ENCODE data around the gene SPATA13.

SPATA13 gene

DNA sequence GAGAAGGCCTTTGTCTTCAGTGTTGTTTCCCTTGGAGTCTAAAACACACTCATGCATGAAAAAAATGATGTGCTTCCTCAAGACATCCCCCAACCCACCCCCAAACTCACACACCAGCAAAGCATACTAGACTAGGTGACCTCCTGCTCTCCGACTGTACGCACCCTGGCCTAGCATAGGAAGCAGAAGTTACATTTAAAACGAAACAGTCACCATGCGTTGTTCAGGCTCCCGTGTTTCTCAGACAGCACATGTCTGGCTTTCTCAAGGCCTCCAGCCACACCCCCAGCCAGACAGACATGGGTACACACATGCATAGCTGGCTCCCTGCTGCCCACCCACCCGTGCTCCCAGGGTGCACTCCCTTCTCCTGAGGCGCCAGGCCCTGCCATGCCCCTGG, 120.2 kb downstream of the SPATA13 start:
- Histone ChIP-seq H2AFZ (ENCODE audit: low read depth, low read length, severe bottlenecking) (no peak overlapping the region), H3K4me2 (ENCODE audit: low read depth, low read length, poor library complexity, severe bottlenecking) (no peak overlapping the region)
- TF ChIP-seq CTCF (IDR thresholded peaks at IDR 0.05; ENCODE audit: insufficient read depth, low read length, poor library complexity, severe bottlenecking), result no peak
- TF ChIP-seq EZH2phosphoT487 (conservative IDR thresholded peaks at IDR 0.05; ENCODE audit: low read length), result no peak

DNA sequence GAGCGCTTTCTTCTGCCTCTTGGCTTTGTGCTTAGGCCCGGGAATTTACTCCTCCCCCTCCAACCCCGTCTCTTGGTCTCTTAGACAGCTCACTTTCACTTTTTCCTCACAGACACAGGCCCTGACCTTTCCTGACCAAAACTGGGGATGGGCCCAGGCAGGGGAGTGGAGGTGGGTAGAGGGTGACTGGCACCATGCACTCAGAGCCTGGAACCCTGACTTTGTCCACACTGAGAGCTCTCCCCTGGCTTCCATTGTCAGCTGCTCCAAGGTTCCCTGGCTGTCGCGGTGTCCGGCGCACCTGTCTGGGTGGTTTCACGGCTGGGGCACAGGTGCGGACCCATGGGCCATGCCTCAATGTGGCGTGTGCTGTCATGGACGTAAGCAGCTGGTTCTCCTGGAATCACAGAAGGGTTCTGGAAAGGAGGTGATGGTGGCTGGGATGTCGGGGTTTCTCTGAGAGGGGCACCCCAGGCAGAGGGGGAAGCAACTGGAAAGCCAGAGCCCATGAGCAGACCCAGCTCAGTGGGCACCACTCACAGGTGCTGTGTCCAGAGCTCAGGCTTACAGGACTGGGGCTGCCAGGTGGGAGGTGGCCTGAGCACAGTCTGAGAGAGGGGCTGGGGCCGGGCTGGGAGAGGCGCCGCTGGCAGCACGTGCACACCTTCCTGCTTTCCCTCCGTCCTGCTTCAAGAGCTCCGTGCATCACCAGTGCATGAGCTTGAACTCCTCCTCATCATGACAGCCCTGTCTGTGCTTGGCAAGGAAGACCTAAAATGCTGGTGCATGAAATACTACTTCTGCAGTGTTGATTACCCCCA, 120.9 kb downstream of the SPATA13 start:
- no peaks in the 10 kb centered on the region for H3K9me3 ChIP-seq (ENCODE audit: insufficient read depth, low read length)
- H3K36me3 ChIP-seq (ENCODE audit: low read length), result no peaks in the 10 kb centered on the region
- no peak overlapping the region for H3K4me3 ChIP-seq (ENCODE audit: insufficient read depth, low read length, poor library complexity, severe bottlenecking)
- H3K4me2 ChIP-seq (ENCODE audit: low read depth, low read length, poor library complexity, severe bottlenecking), result no peak overlapping the region
- no peak overlapping the region for H3K9ac ChIP-seq (ENCODE audit: low read length)
- H3K27ac ChIP-seq (ENCODE audit: low read depth, low read length), result no peak overlapping the region
- no peaks in the 10 kb centered on the region for H3F3A ChIP-seq (ENCODE audit: insufficient read depth)
- H3K79me2 ChIP-seq (ENCODE audit: insufficient read depth, low read length), result no peaks in the 10 kb centered on the region
- H4K20me1 ChIP-seq (ENCODE audit: low read depth, low read length), result no peaks in the 10 kb centered on the region
- no peak overlapping the region for H2AFZ ChIP-seq (ENCODE audit: low read depth, low read length, severe bottlenecking)
- TF ChIP-seq CTCF (IDR thresholded peaks at IDR 0.05; ENCODE audit: insufficient read depth, low read length, poor library complexity, severe bottlenecking), result no peak
- TF ChIP-seq EZH2phosphoT487 (conservative IDR thresholded peaks at IDR 0.05; ENCODE audit: low read length), result no peak
- H3K27me3 ChIP-seq (ENCODE audit: low read length), result no peaks in the 10 kb centered on the region
- no peaks in the 10 kb centered on the region for H3K9me2 ChIP-seq (replicated peaks; ENCODE audit: insufficient read depth, low read length)

More for the DNA sequence above, 120.2 kb downstream of the SPATA13 start:
- Histone ChIP-seq H3K36me3 (ENCODE audit: low read length) (no peaks in the 10 kb centered on the region), H3K79me2 (ENCODE audit: insufficient read depth, low read length) (no peaks in the 10 kb centered on the region), H3K9me3 (ENCODE audit: insufficient read depth, low read length) (no peaks in the 10 kb centered on the region), H3K4me3 (ENCODE audit: insufficient read depth, low read length, poor library complexity, severe bottlenecking) (no peak overlapping the region), H4K20me1 (ENCODE audit: low read depth, low read length) (no peaks in the 10 kb centered on the region), H3F3A (ENCODE audit: insufficient read depth) (no peaks in the 10 kb centered on the region), H3K27ac (ENCODE audit: low read depth, low read length) (no peak overlapping the region), H3K9me2 (replicated peaks; ENCODE audit: insufficient read depth, low read length) (no peaks in the 10 kb centered on the region), H3K27me3 (ENCODE audit: low read length) (no peaks in the 10 kb centered on the region), H3K9ac (ENCODE audit: low read length) (no peak overlapping the region)

DNA sequence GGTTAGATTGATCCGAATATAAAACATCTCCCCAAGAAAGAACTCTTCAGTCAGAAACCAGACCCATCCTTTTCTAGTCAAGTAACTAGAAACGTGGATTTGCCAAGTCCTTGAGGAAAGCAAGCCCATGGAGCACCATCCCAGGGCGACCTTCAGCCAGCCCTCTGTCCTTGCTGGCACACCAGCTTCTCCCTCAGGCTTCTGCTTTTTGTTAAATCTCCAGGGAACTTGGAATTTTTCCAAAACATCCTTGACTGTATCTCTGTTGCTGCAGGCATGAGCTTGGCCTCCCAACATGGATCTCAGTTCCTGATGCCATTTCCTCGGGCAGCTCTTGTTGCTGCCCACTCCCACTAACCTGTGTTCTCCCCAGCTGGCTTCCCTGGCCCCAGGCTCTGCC, 121.7 kb downstream of the SPATA13 start:
- H3K9ac ChIP-seq (ENCODE audit: low read length), result no peak overlapping the region
- H3K9me2 ChIP-seq (replicated peaks; ENCODE audit: insufficient read depth, low read length), result no peaks in the 10 kb centered on the region
- no peaks in the 10 kb centered on the region for H3K27me3 ChIP-seq (ENCODE audit: low read length)
- H3K79me2 ChIP-seq (ENCODE audit: insufficient read depth, low read length), result no peaks in the 10 kb centered on the region
- H3K36me3 ChIP-seq (ENCODE audit: low read length), result no peaks in the 10 kb centered on the region
- H3F3A ChIP-seq (ENCODE audit: insufficient read depth), result no peaks in the 10 kb centered on the region
- no peak overlapping the region for H3K4me2 ChIP-seq (ENCODE audit: low read depth, low read length, poor library complexity, severe bottlenecking)
- no peak for TF ChIP-seq EZH2phosphoT487 (conservative IDR thresholded peaks at IDR 0.05; ENCODE audit: low read length)
- TF ChIP-seq CTCF (IDR thresholded peaks at IDR 0.05; ENCODE audit: insufficient read depth, low read length, poor library complexity, severe bottlenecking), result no peak
- H3K9me3 ChIP-seq (ENCODE audit: insufficient read depth, low read length), result no peaks in the 10 kb centered on the region
- no peak overlapping the region for H3K27ac ChIP-seq (ENCODE audit: low read depth, low read length)
- no peaks in the 10 kb centered on the region for H4K20me1 ChIP-seq (ENCODE audit: low read depth, low read length)
- H3K4me3 ChIP-seq (ENCODE audit: insufficient read depth, low read length, poor library complexity, severe bottlenecking), result no peak overlapping the region
- H2AFZ ChIP-seq (ENCODE audit: low read depth, low read length, severe bottlenecking), result no peak overlapping the region
